LoVo (cell line): Measurements from ENCODE around the gene METTL21A.

Experiments
- DNase-seq: peaks from one replicate; pipeline ENCODE4 v3.0.0-alpha.2; 2016; ENCODE audit warnings: low spot score

METTL21A gene

GRCh38 chr2:207624185-207625013 lies 795 bp downstream of the METTL21A start:
- DNase-seq = peak; percentile 36

- DNase-seq = no peak
These were observed 3.6 kb downstream of the METTL21A start for GRCh38 chr2:207621501-207622039.

- no peak for DNase-seq
These were observed 5.4 kb downstream of the METTL21A start for GRCh38 chr2:207619764-207620203.

- DNase-seq = no peak
These were observed 8.1 kb downstream of the METTL21A start for GRCh38 chr2:207617011-207617671.

- DNase-seq = no peak
These were observed 9.0 kb downstream of the METTL21A start for GRCh38 chr2:207616185-207616584.

- no peak for DNase-seq
These were observed 10.4 kb downstream of the METTL21A start for GRCh38 chr2:207614824-207615223.

GRCh38 chr2:207612714-207613113 lies 12.5 kb downstream of the METTL21A start:
- DNase-seq = no peak

- DNase-seq = no peak
These were observed 18.4 kb downstream of the METTL21A start for GRCh38 chr2:207606829-207607228.

- DNase-seq = no peak
These were observed 18.8 kb downstream of the METTL21A start for GRCh38 chr2:207606399-207606798.

- no peak for DNase-seq
These were observed 21.7 kb downstream of the METTL21A start for GRCh38 chr2:207603486-207603885.

- no peak for DNase-seq
These were observed 23.4 kb downstream of the METTL21A start for GRCh38 chr2:207601774-207602173.

GRCh38 chr2:207600231-207600630 lies 25.0 kb downstream of the METTL21A start:
- no peak for DNase-seq

- no peak for DNase-seq
These were observed 25.6 kb downstream of the METTL21A start for GRCh38 chr2:207599636-207600035.

- no peak for DNase-seq
These were observed 30.5 kb downstream of the METTL21A start for GRCh38 chr2:207594731-207595130.

- DNase-seq = no peak
These were observed 30.9 kb downstream of the METTL21A start for GRCh38 chr2:207594264-207594663.

- no peak for DNase-seq
These were observed 31.9 kb downstream of the METTL21A start for GRCh38 chr2:207593277-207593676.

GRCh38 chr2:207589143-207589542 lies 36.1 kb downstream of the METTL21A start:
- DNase-seq = no peak

- DNase-seq = no peak
These were observed 37.9 kb downstream of the METTL21A start for GRCh38 chr2:207587305-207587704.

GRCh38 chr2:207584952-207585351 lies 40.2 kb downstream of the METTL21A start:
- no peak for DNase-seq

- no peak for DNase-seq
These were observed 53.8 kb downstream of the METTL21A start for GRCh38 chr2:207571370-207571769.

GRCh38 chr2:207567671-207568070 lies 57.5 kb downstream of the METTL21A start:
- no peak for DNase-seq

- DNase-seq = no peak
These were observed 59.3 kb downstream of the METTL21A start for GRCh38 chr2:207565736-207566500.
